Measurements from ENCODE around the gene MYOT.

The MYOT gene

DNA sequence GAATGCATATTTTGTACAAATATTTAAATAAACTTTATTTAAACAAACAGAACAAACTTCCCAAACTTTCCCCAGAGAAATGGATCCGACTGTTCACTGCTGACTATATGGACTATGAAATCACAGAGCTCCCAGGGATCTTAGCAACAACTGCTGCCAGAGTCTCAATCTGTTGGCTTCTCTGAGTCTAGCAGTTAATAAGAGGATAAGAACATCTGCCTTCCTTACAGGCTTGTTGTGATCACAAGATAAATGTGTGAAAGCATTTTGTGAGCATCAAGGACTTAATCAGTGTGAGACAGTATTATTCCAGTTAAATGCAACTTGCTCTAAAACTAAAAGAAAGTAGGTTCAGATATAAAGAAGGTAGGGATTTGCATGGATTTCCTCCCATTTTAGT lies 31.4 kb upstream of the MYOT start:
- DNase-seq (ENCODE audit: insufficient read length, low spot score) (no peak), FAIRE-seq (peak; percentile 99)
- TF ChIP-seq, protein P1, sequence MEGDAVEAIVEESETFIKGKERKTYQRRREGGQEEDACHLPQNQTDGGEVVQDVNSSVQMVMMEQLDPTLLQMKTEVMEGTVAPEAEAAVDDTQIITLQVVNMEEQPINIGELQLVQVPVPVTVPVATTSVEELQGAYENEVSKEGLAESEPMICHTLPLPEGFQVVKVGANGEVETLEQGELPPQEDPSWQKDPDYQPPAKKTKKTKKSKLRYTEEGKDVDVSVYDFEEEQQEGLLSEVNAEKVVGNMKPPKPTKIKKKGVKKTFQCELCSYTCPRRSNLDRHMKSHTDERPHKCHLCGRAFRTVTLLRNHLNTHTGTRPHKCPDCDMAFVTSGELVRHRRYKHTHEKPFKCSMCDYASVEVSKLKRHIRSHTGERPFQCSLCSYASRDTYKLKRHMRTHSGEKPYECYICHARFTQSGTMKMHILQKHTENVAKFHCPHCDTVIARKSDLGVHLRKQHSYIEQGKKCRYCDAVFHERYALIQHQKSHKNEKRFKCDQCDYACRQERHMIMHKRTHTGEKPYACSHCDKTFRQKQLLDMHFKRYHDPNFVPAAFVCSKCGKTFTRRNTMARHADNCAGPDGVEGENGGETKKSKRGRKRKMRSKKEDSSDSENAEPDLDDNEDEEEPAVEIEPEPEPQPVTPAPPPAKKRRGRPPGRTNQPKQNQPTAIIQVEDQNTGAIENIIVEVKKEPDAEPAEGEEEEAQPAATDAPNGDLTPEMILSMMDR (IDR thresholded peaks at IDR 0.05; ENCODE audit: insufficient read depth, missing control alignments) = no peak

DNA sequence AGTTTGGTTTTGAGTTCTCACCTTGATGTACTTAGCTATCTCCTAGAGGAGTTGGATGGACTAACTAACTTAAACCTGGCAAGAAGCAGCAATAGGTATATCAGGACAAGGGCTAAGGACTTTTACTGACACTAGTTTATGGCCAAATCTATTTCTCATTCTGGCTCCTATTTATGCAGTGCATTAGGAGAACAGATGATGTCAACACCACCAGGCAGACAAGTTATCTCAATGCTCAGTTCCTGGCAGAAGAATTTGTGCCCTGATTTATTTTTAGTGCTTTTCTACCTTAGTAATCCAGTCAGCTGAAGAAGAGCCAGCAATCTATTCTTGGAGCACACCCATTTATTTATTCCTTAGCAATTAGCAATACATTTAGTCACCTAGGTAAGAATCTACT lies 30.7 kb upstream of the MYOT start:
- TF ChIP-seq, protein P1 (IDR thresholded peaks at IDR 0.05; ENCODE audit: insufficient read depth, missing control alignments) = no peak
- FAIRE-seq (no peak), DNase-seq (ENCODE audit: insufficient read length, low spot score) (no peak)

DNA sequence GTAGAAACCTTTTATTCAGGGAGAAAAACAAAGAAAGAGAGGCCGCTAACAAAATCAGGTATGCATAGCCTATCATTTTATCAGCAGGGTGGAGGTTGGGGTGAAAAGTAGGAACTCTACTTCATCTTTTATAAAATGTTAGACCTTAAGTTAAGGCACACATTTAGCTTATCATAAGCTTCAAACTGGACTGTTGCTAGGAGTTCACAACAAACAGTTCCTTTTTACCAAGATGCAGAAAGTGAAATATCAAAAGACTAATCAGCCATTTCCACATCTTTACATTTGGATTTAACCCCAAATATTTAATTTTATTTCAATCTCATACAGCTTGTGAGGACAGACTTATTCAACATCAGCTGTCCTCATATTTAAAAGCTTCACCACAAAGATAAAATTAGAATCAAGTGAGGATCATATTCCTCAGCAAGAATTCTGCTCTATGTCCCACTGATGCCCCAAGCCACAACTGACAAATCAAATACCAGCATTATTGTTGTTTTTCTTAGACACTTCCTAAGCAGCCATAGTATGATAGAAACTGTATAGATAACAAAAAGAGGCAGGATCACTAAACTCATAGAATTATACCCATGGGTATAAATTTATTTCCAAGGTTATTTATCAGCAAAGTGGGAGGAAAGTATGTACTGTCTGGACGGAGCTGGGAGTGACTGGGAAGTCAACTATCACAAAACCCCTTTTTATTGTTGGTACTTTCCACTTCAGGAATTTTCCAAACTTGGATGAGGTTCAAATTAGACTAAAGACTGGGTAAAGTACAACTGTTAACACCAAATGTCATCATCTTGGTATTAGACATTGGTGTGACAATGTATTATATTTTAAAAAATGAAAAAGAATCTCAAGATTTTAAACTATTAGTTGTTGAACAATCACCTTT lies 29.9 kb upstream of the MYOT start:
- TF ChIP-seq, protein P1 (IDR thresholded peaks at IDR 0.05; ENCODE audit: insufficient read depth, missing control alignments) = no peak
- no peak for DNase-seq (ENCODE audit: insufficient read length, low spot score)
- FAIRE-seq = peak; percentile 89

DNA sequence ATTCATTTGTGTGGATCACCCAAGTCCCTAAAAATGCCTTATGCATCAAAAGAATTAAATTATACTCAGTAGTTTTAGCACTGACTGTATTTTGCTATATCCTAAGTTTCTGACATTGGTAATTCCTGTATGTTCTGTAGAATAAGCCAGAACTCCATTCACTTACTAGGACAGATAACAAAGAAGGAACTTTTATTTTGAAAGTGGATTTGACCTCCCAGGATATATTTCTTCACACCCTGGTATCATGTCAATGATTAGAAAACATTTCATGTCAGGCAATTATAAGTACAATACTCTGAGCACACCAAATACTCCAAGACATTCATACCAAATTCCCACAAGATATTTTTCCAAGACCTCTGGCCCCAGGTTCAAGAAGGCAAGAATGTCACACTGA lies 28.7 kb upstream of the MYOT start:
- TF ChIP-seq, protein P1 (IDR thresholded peaks at IDR 0.05; ENCODE audit: insufficient read depth, missing control alignments) = no peak
- no peak for DNase-seq (ENCODE audit: insufficient read length, low spot score)
- FAIRE-seq = no peak

DNA sequence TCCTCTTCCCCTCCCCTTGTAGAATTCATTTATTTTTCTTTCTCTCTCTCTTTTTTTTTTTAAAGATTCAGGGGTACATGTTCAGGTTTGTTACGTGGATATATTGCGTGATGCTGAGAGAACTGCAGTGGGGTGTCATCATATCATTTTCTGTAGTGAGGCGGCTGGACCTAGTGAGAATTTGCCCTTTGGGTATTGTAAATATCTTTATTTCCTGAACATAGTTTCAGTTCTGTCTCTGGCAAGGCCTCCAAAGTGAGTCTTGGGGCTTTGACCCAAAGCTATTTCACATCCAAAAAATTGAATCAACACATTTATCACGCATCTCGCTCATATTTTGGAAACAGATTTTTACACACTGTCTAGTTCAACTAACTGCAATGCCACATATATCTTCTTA lies 25.4 kb upstream of the MYOT start:
- FAIRE-seq = no peak
- DNase-seq (ENCODE audit: insufficient read length, low spot score) = no peak
- TF ChIP-seq, protein P1 (IDR thresholded peaks at IDR 0.05; ENCODE audit: insufficient read depth, missing control alignments) = no peak

DNA sequence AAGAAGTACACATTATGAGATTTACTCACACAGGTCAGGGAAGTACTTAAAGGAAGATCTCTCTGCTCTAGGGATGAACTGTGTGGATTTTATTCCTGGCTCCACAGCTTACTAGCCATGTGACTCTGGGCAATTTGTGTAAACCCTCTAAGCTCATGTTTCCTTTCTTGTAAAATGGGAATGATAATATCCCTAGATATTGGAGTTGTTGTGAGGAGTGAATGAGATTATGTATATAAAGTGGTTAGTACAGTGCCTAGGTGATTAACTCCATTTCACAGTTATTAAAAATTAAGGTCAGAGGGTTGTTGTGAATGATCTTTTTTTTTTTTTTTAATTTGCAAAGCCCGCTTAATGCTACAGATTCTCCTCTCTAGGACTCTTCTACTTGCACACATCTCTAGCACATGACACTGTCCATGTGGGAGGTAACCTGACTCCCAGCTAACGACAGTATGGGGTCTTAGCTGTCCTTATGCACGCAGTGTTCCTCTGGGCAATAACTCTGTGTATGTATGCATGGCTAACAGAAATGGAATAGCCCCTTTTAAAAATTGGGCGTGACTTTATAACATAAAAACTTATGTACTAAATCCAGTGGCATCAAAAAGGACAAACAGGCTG lies 23.9 kb upstream of the MYOT start:
- TF ChIP-seq, protein P1 (IDR thresholded peaks at IDR 0.05; ENCODE audit: insufficient read depth, missing control alignments) = no peak
- peak; percentile 84 for FAIRE-seq
- no peak for DNase-seq (ENCODE audit: insufficient read length, low spot score)

DNA sequence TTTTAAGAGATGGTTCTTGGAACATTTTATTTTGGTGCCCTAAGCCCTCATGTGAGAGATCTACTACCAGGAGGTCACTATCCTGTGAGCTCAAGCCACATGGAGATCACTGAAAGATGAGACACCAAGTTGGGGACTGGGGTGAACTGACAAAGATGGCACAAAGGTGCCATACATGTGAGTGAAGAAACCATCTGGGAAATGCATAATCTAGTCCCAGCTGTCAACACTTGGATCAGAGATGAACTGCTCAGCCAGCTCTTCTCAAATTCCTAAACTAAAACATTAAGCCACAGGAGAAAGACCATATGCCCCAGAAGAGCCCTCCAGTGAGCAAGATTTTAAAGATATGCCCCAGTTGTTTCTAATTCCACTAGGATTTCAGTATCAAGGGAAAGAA lies 22.2 kb upstream of the MYOT start:
- DNase-seq (ENCODE audit: insufficient read length, low spot score) (no peak), FAIRE-seq (no peak)
- TF ChIP-seq, protein P1 (IDR thresholded peaks at IDR 0.05; ENCODE audit: insufficient read depth, missing control alignments) = no peak

Measured in D721Med (cell line).